H54 (cell line): ENCODE data around the gene DTX4.

ENCODE experiments used
- DNase-seq: peaks from one replicate; pipeline ENCODE4 v3.0.0; 2011; ENCODE audit warnings: low spot score, mixed read lengths; ENCODE audit not compliant: insufficient read length
- FAIRE-seq: peaks from 3 replicates; lab custom pipeline; 2011; peaks lifted over from hg19 to GRCh38; lab: Jason Lieb, UNC
- POLR2A ChIP-seq: IDR thresholded peaks from 2 replicates; pipeline ENCODE4 v1.6.1; 2011; ENCODE audit warnings: low read depth, mild to moderate bottlenecking, low read length

DTX4 gene

GRCh38 chr11:59212222-59212621, 40.3 kb downstream of the DTX4 start:
- TF ChIP-seq POLR2A, result no peak
- no peak for FAIRE-seq
- DNase-seq, result no peak

- no peak for TF ChIP-seq POLR2A
- no peak for FAIRE-seq
- no peak for DNase-seq
These were observed 41.1 kb downstream of the DTX4 start, which contains the start of gene MPEG1 for GRCh38 chr11:59212744-59213631. Gene MPEG1 (minus strand): TSS chr11:59212927. CDS start chr11:59212865, 62 bp downstream.

- no peak for TF ChIP-seq POLR2A
- FAIRE-seq (no peak), DNase-seq (no peak)
These were observed 42.4 kb downstream of the DTX4 start for GRCh38 chr11:59214141-59214893.

- TF ChIP-seq POLR2A, result no peak
- DNase-seq (no peak), FAIRE-seq (no peak)
These were observed 45.0 kb downstream of the DTX4 start for GRCh38 chr11:59216641-59217564.

GRCh38 chr11:59218319-59218718, 46.4 kb downstream of the DTX4 start:
- no peak for FAIRE-seq
- TF ChIP-seq POLR2A, result no peak
- DNase-seq, result no peak

GRCh38 chr11:59218893-59219292, 47.0 kb downstream of the DTX4 start:
- DNase-seq (no peak), FAIRE-seq (no peak)
- no peak for TF ChIP-seq POLR2A

GRCh38 chr11:59219836-59220235, 47.9 kb downstream of the DTX4 start:
- TF ChIP-seq POLR2A, result no peak
- FAIRE-seq, result no peak
- no peak for DNase-seq

- DNase-seq (no peak), FAIRE-seq (no peak)
- TF ChIP-seq POLR2A, result no peak
These were observed 49.5 kb downstream of the DTX4 start for GRCh38 chr11:59221441-59221840.

GRCh38 chr11:59222464-59223060, 50.6 kb downstream of the DTX4 start:
- DNase-seq (no peak), FAIRE-seq (no peak)
- no peak for TF ChIP-seq POLR2A

GRCh38 chr11:59223177-59223576, 51.2 kb downstream of the DTX4 start:
- no peak for FAIRE-seq
- TF ChIP-seq POLR2A, result no peak
- DNase-seq, result no peak

- FAIRE-seq (no peak), DNase-seq (no peak)
- TF ChIP-seq POLR2A, result no peak
These were observed 51.7 kb downstream of the DTX4 start for GRCh38 chr11:59223611-59224010.

- no peak for DNase-seq
- TF ChIP-seq POLR2A, result no peak
- FAIRE-seq, result no peak
These were observed 52.5 kb downstream of the DTX4 start for GRCh38 chr11:59224351-59224928.

GRCh38 chr11:59225017-59225416, 53.1 kb downstream of the DTX4 start:
- TF ChIP-seq POLR2A, result no peak
- DNase-seq, result no peak
- FAIRE-seq, result no peak
